ENCODE data around the gene ATXN7L1.

The ATXN7L1 gene

DNA sequence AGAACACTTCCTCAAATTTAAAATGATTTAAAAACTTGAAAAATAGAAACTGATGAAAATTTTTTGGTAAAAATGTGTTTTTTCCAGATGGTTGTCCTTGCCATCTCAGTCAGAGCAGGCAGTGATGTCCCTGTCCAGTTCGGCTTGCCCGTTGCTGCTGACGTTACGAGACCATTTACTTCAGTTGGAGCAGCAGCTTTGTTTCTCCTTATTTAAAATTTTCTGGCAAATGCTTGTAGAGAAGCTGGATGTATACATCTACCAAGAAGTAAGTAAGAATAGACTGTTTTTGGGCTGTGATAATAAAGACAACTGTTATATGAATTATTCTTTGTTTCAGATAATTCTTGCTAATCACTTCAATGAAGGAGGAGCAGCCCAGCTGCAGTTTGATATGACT, 311.2 kb downstream of the ATXN7L1 start:
- no peak for DNase-seq

DNA sequence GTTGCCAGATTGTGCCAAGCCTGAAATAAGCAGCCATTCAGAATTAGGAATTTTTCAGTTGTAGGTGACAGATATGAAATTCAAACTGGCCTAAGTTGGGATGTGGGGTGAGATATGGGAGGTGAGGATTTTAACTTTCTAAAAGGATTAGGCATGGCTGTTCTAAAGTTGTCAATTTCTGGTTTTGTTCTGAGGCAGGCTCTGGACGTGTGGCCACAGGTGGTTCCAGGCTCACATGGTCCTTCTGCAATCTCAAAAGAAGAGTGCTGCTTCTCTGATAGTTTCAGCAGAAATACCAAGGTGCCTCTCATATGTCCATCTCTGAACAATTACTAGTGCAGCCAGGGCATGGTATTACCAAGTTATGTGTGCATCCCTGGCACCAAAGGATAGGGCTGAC, 316.5 kb downstream of the ATXN7L1 start:
- DNase-seq, result no peak
